Uterus (tissue), 4 donors: Measurements from ENCODE around the gene TRPC4AP. TPM values are rescaled to one million over a fixed set of nuclear protein-coding genes. Genes with fewer than 3 reads are reported as not detected.

Experiments
- DNase-seq, 2 donors: peaks; one replicate each; pipeline ENCODE4 v3.0.0-alpha.2; 2019 to 2020
- H3K27ac ChIP-seq, 2 donors: fragments of 200-600 bp; sonication (generic); 1 replicate in 1 of 2; 2 replicates in 1 of 2; pipeline ENCODE4 v1.5.1; 2016 to 2018
- H3K27me3 ChIP-seq, 2 donors: fragments of 200-600 bp; sonication (generic); one replicate each; pipeline ENCODE4 v1.5.1; 2018 to 2019; ENCODE audit warnings: control low read depth in 1 of 2
- H3K36me3 ChIP-seq, 2 donors: fragments of 200-600 bp; sonication (generic); one replicate each; pipeline ENCODE4 v1.5.1; 2019; ENCODE audit warnings: control low read depth in 1 of 2
- H3K4me1 ChIP-seq, 2 donors: fragments of 200-600 bp; sonication (generic); one replicate each; pipeline ENCODE4 v1.5.1; 2018 to 2019; ENCODE audit warnings: control low read depth in 1 of 2
- H3K4me3 ChIP-seq, 2 donors: fragments of 200-600 bp; sonication (generic); 1 replicate in 1 of 2; 2 replicates in 1 of 2; pipeline ENCODE4 v1.5.1; 2018 to 2019; ENCODE audit warnings: mild to moderate bottlenecking in 1 of 2
- H3K9me3 ChIP-seq, 2 donors: fragments of 200-600 bp; sonication (generic); one replicate each; pipeline ENCODE4 v1.5.1; 2019; ENCODE audit warnings: control low read depth in 1 of 2
- POLR2A ChIP-seq, 2 donors: fragments of 450-650 bp; IDR thresholded peaks; one replicate each; pipeline ENCODE4 v1.6.1; 2016; ENCODE audit warnings: antibody characterized with exemption in 2 of 2, mild to moderate bottlenecking in 1 of 2, moderate library complexity in 1 of 2
- intact Hi-C: fragments of 100-400 bp; cut with DNase I; formaldehyde crosslinking; loops from one replicate; pipeline ENCODE4 v1.15.1; 2023; ENCODE audit warnings: low total_unique reads
- total RNA-seq, 4 donors: library from RNA; depleted of rRNA in 3 of 4; stranded (reverse); fragments of >200 nt in 3 of 4; gene quantifications; one replicate each; pipeline versions ENCODE4 v1.1.0 to v1.2.4, GENCODE V29; 2014 to 2023
- TF ChIP-seq, protein P1 (sequence below), 4 experiments: fragments of 200-600 bp in 2 of 4; fragments of 450-650 bp in 2 of 4; sonication (generic) in 2 of 4; IDR thresholded peaks; one replicate each; pipeline ENCODE4 v1.5.1; 2016 to 2019; ENCODE audit warnings: antibody characterized with exemption in 4 of 4, mild to moderate bottlenecking in 2 of 4, moderate library complexity in 1 of 4
- donor health status: DM: yes; HTN: yes; CAD: no.

Gene TRPC4AP
- total RNA-seq, 4 donors from 2014 or later = 20.0 to 77.5 (median 49.6) TPM

DNA sequence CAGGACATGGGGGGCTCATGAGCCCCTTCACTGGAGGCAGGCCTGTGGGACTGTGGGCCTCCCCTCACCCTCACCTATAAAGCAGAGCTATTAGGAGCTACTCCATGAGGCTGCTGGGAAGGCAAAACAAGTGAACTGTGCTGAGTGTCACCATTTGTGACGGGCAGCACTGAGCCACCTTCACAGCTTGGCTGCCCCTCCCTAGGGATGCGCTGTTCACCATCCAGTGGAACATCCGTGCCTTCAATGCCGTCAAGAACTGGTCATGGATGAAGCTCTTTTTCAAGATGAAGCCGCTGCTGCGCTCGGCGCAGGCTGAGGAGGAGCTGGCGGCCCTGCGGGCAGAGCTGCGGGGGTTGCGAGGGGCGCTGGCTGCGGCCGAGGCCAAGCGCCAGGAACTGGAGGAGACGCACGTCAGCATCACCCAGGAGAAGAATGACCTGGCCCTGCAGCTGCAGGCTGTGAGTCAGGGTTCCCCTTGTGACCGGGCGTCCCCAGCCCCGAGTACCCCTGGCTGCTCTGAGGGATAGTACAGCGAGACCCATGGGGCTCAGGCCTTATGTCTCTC, 98.6 kb downstream of the TRPC4AP start:
- Histone ChIP-seq H3K4me1 (no peaks in the 10 kb centered on the region), H3K27me3 (no peaks in the 10 kb centered on the region), H3K36me3 (no peaks in the 10 kb centered on the region), H3K4me3 (no peak overlapping the region), H3K9me3 (no peaks in the 10 kb centered on the region), H3K27ac (no peak overlapping the region)
- DNase-seq = no peak
- TF ChIP-seq, protein P1, sequence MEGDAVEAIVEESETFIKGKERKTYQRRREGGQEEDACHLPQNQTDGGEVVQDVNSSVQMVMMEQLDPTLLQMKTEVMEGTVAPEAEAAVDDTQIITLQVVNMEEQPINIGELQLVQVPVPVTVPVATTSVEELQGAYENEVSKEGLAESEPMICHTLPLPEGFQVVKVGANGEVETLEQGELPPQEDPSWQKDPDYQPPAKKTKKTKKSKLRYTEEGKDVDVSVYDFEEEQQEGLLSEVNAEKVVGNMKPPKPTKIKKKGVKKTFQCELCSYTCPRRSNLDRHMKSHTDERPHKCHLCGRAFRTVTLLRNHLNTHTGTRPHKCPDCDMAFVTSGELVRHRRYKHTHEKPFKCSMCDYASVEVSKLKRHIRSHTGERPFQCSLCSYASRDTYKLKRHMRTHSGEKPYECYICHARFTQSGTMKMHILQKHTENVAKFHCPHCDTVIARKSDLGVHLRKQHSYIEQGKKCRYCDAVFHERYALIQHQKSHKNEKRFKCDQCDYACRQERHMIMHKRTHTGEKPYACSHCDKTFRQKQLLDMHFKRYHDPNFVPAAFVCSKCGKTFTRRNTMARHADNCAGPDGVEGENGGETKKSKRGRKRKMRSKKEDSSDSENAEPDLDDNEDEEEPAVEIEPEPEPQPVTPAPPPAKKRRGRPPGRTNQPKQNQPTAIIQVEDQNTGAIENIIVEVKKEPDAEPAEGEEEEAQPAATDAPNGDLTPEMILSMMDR (IDR thresholded peaks at IDR 0.05) = no peak
- no peak for TF ChIP-seq POLR2A (IDR thresholded peaks at IDR 0.05)
- intact Hi-C loops = no loop called here

DNA sequence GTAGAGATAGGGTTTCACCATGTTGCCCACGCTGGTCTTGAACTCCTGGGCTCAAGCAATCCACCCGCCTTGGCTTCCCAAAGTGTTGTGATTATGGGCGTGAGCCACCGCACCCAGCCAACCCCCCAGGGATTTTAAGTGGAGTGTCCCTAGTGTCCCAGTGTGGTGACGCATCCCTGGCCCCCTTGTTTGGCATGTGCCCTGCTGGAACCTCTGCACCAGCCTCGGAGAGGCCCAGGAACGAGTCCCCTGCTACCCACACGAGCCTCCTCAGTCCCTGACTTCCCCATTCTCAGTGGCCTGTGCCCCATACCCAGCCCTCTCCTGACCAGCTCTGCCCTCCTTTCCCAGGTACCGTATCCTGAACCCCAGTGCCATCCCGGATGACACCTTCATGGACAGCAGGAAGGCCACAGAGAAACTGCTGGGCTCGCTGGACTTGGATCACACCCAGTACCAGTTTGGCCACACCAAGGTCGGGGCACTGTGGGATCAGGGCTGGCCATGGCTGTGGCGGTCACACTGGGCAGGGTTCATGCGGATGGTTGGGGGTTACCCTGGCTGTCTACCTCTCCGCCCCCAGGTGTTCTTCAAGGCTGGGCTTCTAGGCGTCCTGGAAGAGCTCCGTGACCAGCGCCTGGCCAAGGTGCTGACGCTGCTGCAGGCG, 99.7 kb downstream of the TRPC4AP start:
- Histone ChIP-seq H3K36me3 (no peaks in the 10 kb centered on the region), H3K4me1 (no peaks in the 10 kb centered on the region), H3K27ac (no peak overlapping the region), H3K4me3 (no peak overlapping the region), H3K27me3 (no peaks in the 10 kb centered on the region), H3K9me3 (no peaks in the 10 kb centered on the region)
- intact Hi-C loops = no loop called here
- DNase-seq = no peak
- no peak for TF ChIP-seq POLR2A (IDR thresholded peaks at IDR 0.05)
- TF ChIP-seq, protein P1 (IDR thresholded peaks at IDR 0.05) = no peak

DNA sequence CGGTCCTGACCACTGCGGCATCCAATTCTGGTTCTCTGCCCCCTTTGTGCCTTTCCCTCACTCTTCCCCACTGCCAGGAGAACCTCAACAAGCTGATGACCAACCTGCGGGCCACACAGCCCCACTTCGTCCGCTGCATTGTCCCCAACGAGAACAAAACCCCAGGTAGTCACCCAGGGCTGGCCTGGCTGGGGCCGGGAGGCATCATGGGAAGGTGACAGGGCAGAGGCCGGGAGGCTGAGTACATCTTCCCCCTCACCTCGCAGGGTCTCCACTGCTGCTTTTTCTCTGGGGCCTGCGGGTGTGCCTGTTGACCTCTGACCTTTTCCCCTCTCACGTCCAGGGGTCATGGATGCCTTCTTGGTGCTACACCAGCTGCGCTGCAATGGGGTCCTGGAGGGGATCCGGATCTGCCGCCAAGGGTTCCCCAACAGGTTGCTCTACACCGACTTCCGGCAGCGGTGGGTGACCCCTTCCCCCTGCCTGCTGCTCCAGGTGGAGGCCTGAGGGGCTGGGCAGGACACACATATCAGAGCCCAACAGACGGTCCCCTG, 101.9 kb downstream of the TRPC4AP start:
- no peaks in the 10 kb centered on the region for H3K36me3 ChIP-seq
- no peaks in the 10 kb centered on the region for H3K9me3 ChIP-seq
- TF ChIP-seq, protein P1 (IDR thresholded peaks at IDR 0.05) = no peak
- TF ChIP-seq POLR2A (IDR thresholded peaks at IDR 0.05) = no peak
- intact Hi-C loops = no loop called here
- no peak overlapping the region for H3K4me3 ChIP-seq
- DNase-seq = no peak
- no peak overlapping the region for H3K27ac ChIP-seq
- no peaks in the 10 kb centered on the region for H3K4me1 ChIP-seq
- H3K27me3 ChIP-seq = no peaks in the 10 kb centered on the region

DNA sequence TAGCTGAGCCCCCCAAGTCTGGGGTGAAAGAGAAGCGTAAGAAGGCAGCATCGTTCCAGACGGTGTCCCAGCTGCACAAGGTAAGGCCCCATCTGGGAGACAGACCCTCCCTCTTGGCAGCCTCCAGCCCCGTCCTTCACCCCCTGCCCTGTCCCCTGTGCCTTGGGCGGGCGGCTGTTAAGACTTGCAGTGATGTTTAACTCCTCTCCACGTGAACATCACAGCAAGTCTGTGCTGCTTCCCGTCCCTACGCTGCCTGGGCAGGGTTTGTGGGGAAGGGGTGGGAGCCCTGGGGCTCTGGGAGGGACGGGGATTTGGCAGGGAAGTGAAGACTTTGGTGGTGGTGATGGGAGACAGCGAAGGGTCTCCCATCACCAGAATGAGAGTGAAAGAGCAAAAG, 102.4 kb downstream of the TRPC4AP start:
- intact Hi-C loops = no loop called here
- Histone ChIP-seq H3K36me3 (no peaks in the 10 kb centered on the region), H3K9me3 (no peaks in the 10 kb centered on the region), H3K27me3 (no peaks in the 10 kb centered on the region), H3K4me3 (no peak overlapping the region), H3K27ac (no peak overlapping the region), H3K4me1 (no peaks in the 10 kb centered on the region)
- no peak for DNase-seq
- TF ChIP-seq, protein P1 (IDR thresholded peaks at IDR 0.05) = no peak
- TF ChIP-seq POLR2A (IDR thresholded peaks at IDR 0.05) = no peak

DNA sequence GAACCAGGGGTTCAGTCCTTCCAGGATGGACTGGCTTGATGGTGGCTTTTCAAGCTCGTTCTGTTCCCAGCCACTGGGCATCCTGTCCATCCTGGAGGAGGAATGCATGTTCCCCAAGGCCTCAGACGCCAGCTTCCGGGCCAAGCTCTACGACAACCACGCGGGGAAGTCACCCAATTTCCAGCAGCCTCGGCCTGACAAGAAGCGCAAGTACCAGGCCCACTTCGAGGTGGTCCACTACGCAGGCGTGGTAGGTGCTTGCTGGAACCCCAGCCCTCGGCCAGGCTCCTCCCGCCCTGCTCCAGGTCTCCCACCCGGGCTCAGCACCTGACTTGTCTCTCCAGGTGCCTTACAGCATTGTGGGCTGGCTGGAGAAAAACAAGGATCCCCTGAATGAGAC, 102.9 kb downstream of the TRPC4AP start:
- Histone ChIP-seq H3K36me3 (no peaks in the 10 kb centered on the region), H3K27ac (no peak overlapping the region), H3K4me3 (no peak overlapping the region), H3K4me1 (no peaks in the 10 kb centered on the region), H3K27me3 (no peaks in the 10 kb centered on the region), H3K9me3 (no peaks in the 10 kb centered on the region)
- intact Hi-C loops = no loop called here
- TF ChIP-seq, protein P1 (IDR thresholded peaks at IDR 0.05) = no peak
- TF ChIP-seq POLR2A (IDR thresholded peaks at IDR 0.05) = no peak
- DNase-seq = peak in 1 of 2 donors; percentile 15
